ENCODE measurements around the gene OPALIN.
A peak's percentile ranks its signal among the peaks of the same experiment; 100 is the strongest.

OPALIN gene

GRCh38 chr10:96319754-96320474 lies 38.9 kb downstream of the OPALIN start:
- Histone ChIP-seq H3K27ac (ENCODE audit: low read depth, low read length) (no peak overlapping the region), H3K9ac (ENCODE audit: low read length) (no peak overlapping the region), H2BK5ac (ENCODE audit: low read length) (no peak overlapping the region), H3K56ac (ENCODE audit: low read length) (peak overlapping the region; percentile 39), H3K4ac (ENCODE audit: low read depth, low read length) (no peak overlapping the region), H3K36me3 (ENCODE audit: control insufficient read depth, insufficient read depth, low read length) (no peaks in the 10 kb centered on the region), H2AK5ac (ENCODE audit: low read length) (no peak overlapping the region), H2BK15ac (replicated peaks; ENCODE audit: low read depth) (no peak overlapping the region), H4K5ac (ENCODE audit: low read length) (no peak overlapping the region), H3K79me2 (ENCODE audit: control insufficient read depth, insufficient read depth, low read length) (no peaks in the 10 kb centered on the region), H3K4me2 (ENCODE audit: low read length) (no peak overlapping the region), H3K79me1 (ENCODE audit: low read length) (no peaks in the 10 kb centered on the region), H3K18ac (ENCODE audit: low read length) (no peak overlapping the region), H3K4me1 (ENCODE audit: control insufficient read depth, low read depth, low read length) (no peaks in the 10 kb centered on the region), H3K27me3 (ENCODE audit: insufficient read depth, low read length, poor library complexity) (no peaks in the 10 kb centered on the region), H3K23ac (ENCODE audit: low read length) (no peak overlapping the region), H2BK120ac (ENCODE audit: low read depth, low read length) (no peak overlapping the region), H4K8ac (ENCODE audit: low read depth, low read length) (no peak overlapping the region), H3K4me3 (ENCODE audit: low read length) (no peak overlapping the region)
- DNase-seq = no peak
- WGBS (ENCODE audit: extremely low coverage, insufficient coverage, low lambda C conversion rate) = no CpG with 5 or more reads among the region's 3 CpGs

- H3K4me2 ChIP-seq (ENCODE audit: low read length) = no peak overlapping the region
- no peaks in the 10 kb centered on the region for H3K4me1 ChIP-seq (ENCODE audit: control insufficient read depth, low read depth, low read length)
- H3K4ac ChIP-seq (ENCODE audit: low read depth, low read length) = no peak overlapping the region
- WGBS (ENCODE audit: extremely low coverage, insufficient coverage, low lambda C conversion rate) = no CpG with 5 or more reads among the region's 4 CpGs
- no peak overlapping the region for H3K9ac ChIP-seq (ENCODE audit: low read length)
- H3K79me2 ChIP-seq (ENCODE audit: control insufficient read depth, insufficient read depth, low read length) = no peaks in the 10 kb centered on the region
- no peak overlapping the region for H3K18ac ChIP-seq (ENCODE audit: low read length)
- no peak overlapping the region for H2AK5ac ChIP-seq (ENCODE audit: low read length)
- no peaks in the 10 kb centered on the region for H3K36me3 ChIP-seq (ENCODE audit: control insufficient read depth, insufficient read depth, low read length)
- no peak overlapping the region for H4K8ac ChIP-seq (ENCODE audit: low read depth, low read length)
- H2BK120ac ChIP-seq (ENCODE audit: low read depth, low read length) = no peak overlapping the region
- no peak for DNase-seq
- H3K4me3 ChIP-seq (ENCODE audit: low read length) = no peak overlapping the region
- H4K5ac ChIP-seq (ENCODE audit: low read length) = no peak overlapping the region
- H2BK15ac ChIP-seq (replicated peaks; ENCODE audit: low read depth) = no peak overlapping the region
- no peak overlapping the region for H2BK5ac ChIP-seq (ENCODE audit: low read length)
- H3K79me1 ChIP-seq (ENCODE audit: low read length) = no peaks in the 10 kb centered on the region
- H3K27ac ChIP-seq (ENCODE audit: low read depth, low read length) = no peak overlapping the region
- no peak overlapping the region for H3K23ac ChIP-seq (ENCODE audit: low read length)
- no peak overlapping the region for H3K56ac ChIP-seq (ENCODE audit: low read length)
- no peaks in the 10 kb centered on the region for H3K27me3 ChIP-seq (ENCODE audit: insufficient read depth, low read length, poor library complexity)
These were observed 41.6 kb downstream of the OPALIN start for GRCh38 chr10:96317067-96317833.

GRCh38 chr10:96313344-96313743 lies 45.5 kb downstream of the OPALIN start:
- no peak overlapping the region for H3K4ac ChIP-seq (ENCODE audit: low read depth, low read length)
- no peak overlapping the region for H3K4me3 ChIP-seq (ENCODE audit: low read length)
- no peak overlapping the region for H3K23ac ChIP-seq (ENCODE audit: low read length)
- H3K4me2 ChIP-seq (ENCODE audit: low read length) = no peak overlapping the region
- no peak overlapping the region for H2BK15ac ChIP-seq (replicated peaks; ENCODE audit: low read depth)
- H4K8ac ChIP-seq (ENCODE audit: low read depth, low read length) = no peak overlapping the region
- no peak overlapping the region for H2BK120ac ChIP-seq (ENCODE audit: low read depth, low read length)
- H3K79me1 ChIP-seq (ENCODE audit: low read length) = no peaks in the 10 kb centered on the region
- H3K27me3 ChIP-seq (ENCODE audit: insufficient read depth, low read length, poor library complexity) = no peaks in the 10 kb centered on the region
- no peak overlapping the region for H2AK5ac ChIP-seq (ENCODE audit: low read length)
- H2BK5ac ChIP-seq (ENCODE audit: low read length) = no peak overlapping the region
- no peaks in the 10 kb centered on the region for H3K79me2 ChIP-seq (ENCODE audit: control insufficient read depth, insufficient read depth, low read length)
- H3K56ac ChIP-seq (ENCODE audit: low read length) = no peak overlapping the region
- no peak overlapping the region for H3K18ac ChIP-seq (ENCODE audit: low read length)
- peaks cover 7% of the 10 kb centered on the region for H3K4me1 ChIP-seq (ENCODE audit: control insufficient read depth, low read depth, low read length)
- no peak overlapping the region for H3K27ac ChIP-seq (ENCODE audit: low read depth, low read length)
- no CpG with 5 or more reads among the region's 2 CpGs for WGBS (ENCODE audit: extremely low coverage, insufficient coverage, low lambda C conversion rate)
- no peak overlapping the region for H3K9ac ChIP-seq (ENCODE audit: low read length)
- H3K36me3 ChIP-seq (ENCODE audit: control insufficient read depth, insufficient read depth, low read length) = no peaks in the 10 kb centered on the region
- DNase-seq = no peak
- no peak overlapping the region for H4K5ac ChIP-seq (ENCODE audit: low read length)

GRCh38 chr10:96311180-96311715 lies 47.6 kb downstream of the OPALIN start:
- Histone ChIP-seq H3K4me1 (ENCODE audit: control insufficient read depth, low read depth, low read length) (peaks cover 9% of the 10 kb centered on the region), H3K4me3 (ENCODE audit: low read length) (no peak overlapping the region), H3K27ac (ENCODE audit: low read depth, low read length) (no peak overlapping the region), H3K56ac (ENCODE audit: low read length) (no peak overlapping the region), H3K27me3 (ENCODE audit: insufficient read depth, low read length, poor library complexity) (no peaks in the 10 kb centered on the region), H3K9ac (ENCODE audit: low read length) (no peak overlapping the region), H3K18ac (ENCODE audit: low read length) (no peak overlapping the region), H3K36me3 (ENCODE audit: control insufficient read depth, insufficient read depth, low read length) (no peaks in the 10 kb centered on the region), H4K8ac (ENCODE audit: low read depth, low read length) (no peak overlapping the region), H2BK120ac (ENCODE audit: low read depth, low read length) (no peak overlapping the region), H4K5ac (ENCODE audit: low read length) (no peak overlapping the region), H2BK5ac (ENCODE audit: low read length) (no peak overlapping the region), H2BK15ac (replicated peaks; ENCODE audit: low read depth) (no peak overlapping the region), H3K4me2 (ENCODE audit: low read length) (no peak overlapping the region), H3K4ac (ENCODE audit: low read depth, low read length) (no peak overlapping the region), H2AK5ac (ENCODE audit: low read length) (no peak overlapping the region), H3K23ac (ENCODE audit: low read length) (no peak overlapping the region), H3K79me1 (ENCODE audit: low read length) (no peaks in the 10 kb centered on the region), H3K79me2 (ENCODE audit: control insufficient read depth, insufficient read depth, low read length) (no peaks in the 10 kb centered on the region)
- WGBS (ENCODE audit: extremely low coverage, insufficient coverage, low lambda C conversion rate) = no CpG with 5 or more reads among the region's 3 CpGs
- DNase-seq = no peak

DNA sequence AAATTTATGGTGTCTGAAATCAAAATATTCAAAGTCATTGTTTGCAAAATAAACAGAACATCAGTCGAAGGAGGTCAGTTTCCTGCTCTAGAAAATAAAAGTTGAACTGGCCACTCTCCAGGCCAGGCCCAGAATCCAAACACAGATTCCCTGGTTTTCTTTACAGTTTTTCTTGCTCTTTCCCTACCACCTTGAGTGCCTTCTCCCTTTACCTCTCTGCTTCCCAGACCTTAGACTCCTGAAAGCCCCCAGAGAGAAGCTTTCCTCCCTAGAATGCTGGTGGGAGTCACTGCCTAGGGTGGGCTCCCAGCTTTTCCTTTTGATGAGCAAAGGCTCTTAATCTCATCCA lies 48.5 kb downstream of the OPALIN start:
- H3K23ac ChIP-seq (ENCODE audit: low read length) = no peak overlapping the region
- H2BK120ac ChIP-seq (ENCODE audit: low read depth, low read length) = peak overlapping the region; percentile 78
- no CpG with 5 or more reads among the region's 1 CpG for WGBS (ENCODE audit: extremely low coverage, insufficient coverage, low lambda C conversion rate)
- H3K79me1 ChIP-seq (ENCODE audit: low read length) = no peaks in the 10 kb centered on the region
- H4K5ac ChIP-seq (ENCODE audit: low read length) = peak overlapping the region; percentile 60
- H3K27me3 ChIP-seq (ENCODE audit: insufficient read depth, low read length, poor library complexity) = no peaks in the 10 kb centered on the region
- no peaks in the 10 kb centered on the region for H3K79me2 ChIP-seq (ENCODE audit: control insufficient read depth, insufficient read depth, low read length)
- no peak overlapping the region for H2BK5ac ChIP-seq (ENCODE audit: low read length)
- no peak overlapping the region for H3K4me2 ChIP-seq (ENCODE audit: low read length)
- peaks cover 9% of the 10 kb centered on the region for H3K4me1 ChIP-seq (ENCODE audit: control insufficient read depth, low read depth, low read length)
- peak overlapping the region; percentile 86 for H3K4ac ChIP-seq (ENCODE audit: low read depth, low read length)
- H3K4me3 ChIP-seq (ENCODE audit: low read length) = no peak overlapping the region
- H3K9ac ChIP-seq (ENCODE audit: low read length) = no peak overlapping the region
- peak overlapping the region; percentile 77 for H3K27ac ChIP-seq (ENCODE audit: low read depth, low read length)
- H3K56ac ChIP-seq (ENCODE audit: low read length) = no peak overlapping the region
- no peaks in the 10 kb centered on the region for H3K36me3 ChIP-seq (ENCODE audit: control insufficient read depth, insufficient read depth, low read length)
- H2BK15ac ChIP-seq (replicated peaks; ENCODE audit: low read depth) = peak overlapping the region; percentile 74
- DNase-seq = peak; percentile 38
- H2AK5ac ChIP-seq (ENCODE audit: low read length) = no peak overlapping the region
- H3K18ac ChIP-seq (ENCODE audit: low read length) = peak overlapping the region; percentile 99
- H4K8ac ChIP-seq (ENCODE audit: low read depth, low read length) = peak overlapping the region; percentile 14
